ENCODE results near the gene NBAS. TPM values are rescaled to one million over a fixed set of nuclear protein-coding genes. Genes with fewer than 3 reads are reported as not detected.

NBAS gene
- total and polyA plus RNA-seq, 7 experiments from 2014 or later = 18.6 to 41.6 (median 32.7) TPM

GRCh38 chr2:15498554-15498953 lies 62.6 kb downstream of the NBAS start:
- DNase-seq = no peak
- no peak overlapping the region for H3K27ac Mint-ChIP-seq
- ChIA-PET POLR2A (no interaction called here), CTCF (no interaction called here)
- no peak overlapping the region for H3K4me3 ChIP-seq (ENCODE audit: low read length)
- no peaks in the 10 kb centered on the region for H3K9me3 ChIP-seq (ENCODE audit: control insufficient read depth in 2 of 3, low read length in 3 of 3)
- no peaks in the 10 kb centered on the region for H3K27me3 ChIP-seq (ENCODE audit: control insufficient read depth in 2 of 2, insufficient read depth in 2 of 2, low read length in 2 of 2)
- H3K4me1 Mint-ChIP-seq = peaks cover 0 to 3% (median 0%) of the 10 kb centered on the region in 7 donors
- peaks cover 0 to 19% (median 4%) of the 10 kb centered on the region in 3 experiments for H3K36me3 ChIP-seq (ENCODE audit: control insufficient read depth in 2 of 3, insufficient read depth in 3 of 3, low read length in 3 of 3)
- no peaks in the 10 kb centered on the region for H3K4me1 ChIP-seq (ENCODE audit: control insufficient read depth in 2 of 2, insufficient read depth in 2 of 2, low read length in 2 of 2)
- H3K27me3 Mint-ChIP-seq = no peaks in the 10 kb centered on the region
- intact Hi-C loops (cut with micrococcal nuclease) = no loop called here
- H3K4me3 Mint-ChIP-seq = no peak overlapping the region
- H3K9me3 Mint-ChIP-seq = peaks cover 0 to 7% (median 0%) of the 10 kb centered on the region in 11 donors
- ATAC-seq = peak; percentile 24
- no peak overlapping the region for H3K27ac ChIP-seq (ENCODE audit: low read depth, low read length)
- H3K36me3 Mint-ChIP-seq = peaks cover 22 to 74% (median 46%) of the 10 kb centered on the region in 5 donors

GRCh38 chr2:15494877-15495276 lies 66.3 kb downstream of the NBAS start:
- H3K4me1 Mint-ChIP-seq = no peaks in the 10 kb centered on the region
- Histone ChIP-seq H3K4me3 (ENCODE audit: low read length) (no peak overlapping the region), H3K27ac (ENCODE audit: low read depth, low read length) (no peak overlapping the region), H3K9me3 (ENCODE audit: control insufficient read depth in 2 of 3, low read length in 3 of 3) (no peaks in the 10 kb centered on the region), H3K36me3 (ENCODE audit: control insufficient read depth in 2 of 3, insufficient read depth in 3 of 3, low read length in 3 of 3) (peaks cover 0 to 7% (median 0%) of the 10 kb centered on the region in 3 experiments), H3K27me3 (ENCODE audit: control insufficient read depth in 2 of 2, insufficient read depth in 2 of 2, low read length in 2 of 2) (no peaks in the 10 kb centered on the region), H3K4me1 (ENCODE audit: control insufficient read depth in 2 of 2, insufficient read depth in 2 of 2, low read length in 2 of 2) (no peaks in the 10 kb centered on the region)
- ATAC-seq = no peak
- CTCF ChIA-PET = no interaction called here
- peaks cover 11 to 73% (median 29%) of the 10 kb centered on the region in 5 donors for H3K36me3 Mint-ChIP-seq
- H3K27ac Mint-ChIP-seq = no peak overlapping the region
- H3K4me3 Mint-ChIP-seq = no peak overlapping the region
- POLR2A ChIA-PET = no interaction called here
- no peaks in the 10 kb centered on the region for H3K27me3 Mint-ChIP-seq
- intact Hi-C loops (cut with micrococcal nuclease) = no loop called here
- no peak for DNase-seq
- H3K9me3 Mint-ChIP-seq = peaks cover 0 to 7% (median 0%) of the 10 kb centered on the region in 11 donors

- intact Hi-C loops (cut with micrococcal nuclease) = no loop called here
- Mint-ChIP-seq H3K4me1 (peaks cover 0 to 2% (median 0%) of the 10 kb centered on the region in 7 donors), H3K36me3 (peaks cover 13 to 72% (median 27%) of the 10 kb centered on the region in 5 donors), H3K27ac (no peak overlapping the region), H3K9me3 (peaks cover 0 to 1% (median 0%) of the 10 kb centered on the region in 11 donors), H3K27me3 (no peaks in the 10 kb centered on the region), H3K4me3 (no peak overlapping the region)
- Histone ChIP-seq H3K36me3 (ENCODE audit: control insufficient read depth in 2 of 3, insufficient read depth in 3 of 3, low read length in 3 of 3) (peaks cover 0 to 8% (median 0%) of the 10 kb centered on the region in 3 experiments), H3K4me1 (ENCODE audit: control insufficient read depth in 2 of 2, insufficient read depth in 2 of 2, low read length in 2 of 2) (no peaks in the 10 kb centered on the region), H3K27me3 (ENCODE audit: control insufficient read depth in 2 of 2, insufficient read depth in 2 of 2, low read length in 2 of 2) (no peaks in the 10 kb centered on the region), H3K4me3 (ENCODE audit: low read length) (no peak overlapping the region), H3K27ac (ENCODE audit: low read depth, low read length) (no peak overlapping the region), H3K9me3 (ENCODE audit: control insufficient read depth in 2 of 3, low read length in 3 of 3) (no peaks in the 10 kb centered on the region)
- ATAC-seq (no peak), DNase-seq (no peak)
- CTCF ChIA-PET = interaction anchor here (0.6 kb wide), 1 partner anchor 108 kb away, joined by 3 read pairs; no protein-coding TSS in a partner anchor
- POLR2A ChIA-PET = no interaction called here
Observed at GRCh38 chr2:15492773-15493325, 68.3 kb downstream of the NBAS start.

- intact Hi-C loops (cut with micrococcal nuclease) = loop anchor here in 1 of 2 donors (10.0 kb wide), 1 partner anchor 88 kb away; no protein-coding TSS in a partner anchor
- Mint-ChIP-seq H3K9me3 (peaks cover 0 to 1% (median 0%) of the 10 kb centered on the region in 11 donors), H3K36me3 (peaks cover 18 to 83% (median 48%) of the 10 kb centered on the region in 5 donors), H3K27ac (no peak overlapping the region), H3K4me3 (no peak overlapping the region), H3K27me3 (no peaks in the 10 kb centered on the region), H3K4me1 (peaks cover 0 to 4% (median 0%) of the 10 kb centered on the region in 7 donors)
- H3K9me3 ChIP-seq (ENCODE audit: control insufficient read depth in 2 of 3, low read length in 3 of 3) = no peaks in the 10 kb centered on the region
- no peak overlapping the region for H3K27ac ChIP-seq (ENCODE audit: low read depth, low read length)
- no peak overlapping the region for H3K4me3 ChIP-seq (ENCODE audit: low read length)
- peaks cover 0 to 32% (median 4%) of the 10 kb centered on the region in 3 experiments for H3K36me3 ChIP-seq (ENCODE audit: control insufficient read depth in 2 of 3, insufficient read depth in 3 of 3, low read length in 3 of 3)
- no peaks in the 10 kb centered on the region for H3K4me1 ChIP-seq (ENCODE audit: control insufficient read depth in 2 of 2, insufficient read depth in 2 of 2, low read length in 2 of 2)
- ChIA-PET POLR2A (no interaction called here), CTCF (no interaction called here)
- no peak for ATAC-seq
- no peaks in the 10 kb centered on the region for H3K27me3 ChIP-seq (ENCODE audit: control insufficient read depth in 2 of 2, insufficient read depth in 2 of 2, low read length in 2 of 2)
- no peak for DNase-seq
Observed at GRCh38 chr2:15486770-15487169, 74.4 kb downstream of the NBAS start.

- H3K27ac Mint-ChIP-seq = no peak overlapping the region
- ATAC-seq = no peak
- H3K36me3 ChIP-seq (ENCODE audit: control insufficient read depth in 2 of 3, insufficient read depth in 3 of 3, low read length in 3 of 3) = peaks cover 0 to 32% (median 4%) of the 10 kb centered on the region in 3 experiments
- DNase-seq = no peak
- no peak overlapping the region for H3K4me3 ChIP-seq (ENCODE audit: low read length)
- no peaks in the 10 kb centered on the region for H3K27me3 ChIP-seq (ENCODE audit: control insufficient read depth in 2 of 2, insufficient read depth in 2 of 2, low read length in 2 of 2)
- no peaks in the 10 kb centered on the region for H3K4me1 ChIP-seq (ENCODE audit: control insufficient read depth in 2 of 2, insufficient read depth in 2 of 2, low read length in 2 of 2)
- H3K27ac ChIP-seq (ENCODE audit: low read depth, low read length) = no peak overlapping the region
- intact Hi-C loops (cut with micrococcal nuclease) = loop anchor here in 1 of 2 donors (10.0 kb wide), 1 partner anchor 89 kb away; no protein-coding TSS in a partner anchor
- H3K9me3 Mint-ChIP-seq = peaks cover 0 to 3% (median 0%) of the 10 kb centered on the region in 11 donors
- H3K27me3 Mint-ChIP-seq = no peaks in the 10 kb centered on the region
- ChIA-PET POLR2A (no interaction called here), CTCF (interaction anchor here (0.6 to 1.1 kb wide), 2 partner anchors 16 to 19 kb away, joined by 3 to 4 read pairs; no protein-coding TSS in a partner anchor)
- no peak overlapping the region for H3K4me3 Mint-ChIP-seq
- no peaks in the 10 kb centered on the region for H3K9me3 ChIP-seq (ENCODE audit: control insufficient read depth in 2 of 3, low read length in 3 of 3)
- H3K36me3 Mint-ChIP-seq = peaks cover 18 to 83% (median 54%) of the 10 kb centered on the region in 5 donors
- H3K4me1 Mint-ChIP-seq = peaks cover 0 to 4% (median 0%) of the 10 kb centered on the region in 7 donors
Observed at GRCh38 chr2:15485949-15486348, 75.2 kb downstream of the NBAS start.

GRCh38 chr2:15481000-15481399 lies 80.1 kb downstream of the NBAS start:
- intact Hi-C loops (cut with micrococcal nuclease) = loop anchor here in 1 of 2 donors (10.0 kb wide), 1 partner anchor 94 kb away; no protein-coding TSS in a partner anchor
- Mint-ChIP-seq H3K36me3 (peaks cover 5 to 73% (median 46%) of the 10 kb centered on the region in 5 donors), H3K4me1 (peaks cover 0 to 4% (median 0%) of the 10 kb centered on the region in 7 donors), H3K4me3 (no peak overlapping the region), H3K27ac (no peak overlapping the region), H3K9me3 (peaks cover 0 to 3% (median 0%) of the 10 kb centered on the region in 11 donors), H3K27me3 (no peaks in the 10 kb centered on the region)
- no peak for ATAC-seq
- Histone ChIP-seq H3K27me3 (ENCODE audit: control insufficient read depth in 2 of 2, insufficient read depth in 2 of 2, low read length in 2 of 2) (no peaks in the 10 kb centered on the region), H3K36me3 (ENCODE audit: control insufficient read depth in 2 of 3, insufficient read depth in 3 of 3, low read length in 3 of 3) (peaks cover 0 to 24% (median 0%) of the 10 kb centered on the region in 3 experiments), H3K9me3 (ENCODE audit: control insufficient read depth in 2 of 3, low read length in 3 of 3) (no peaks in the 10 kb centered on the region), H3K4me3 (ENCODE audit: low read length) (no peak overlapping the region), H3K4me1 (ENCODE audit: control insufficient read depth in 2 of 2, insufficient read depth in 2 of 2, low read length in 2 of 2) (no peaks in the 10 kb centered on the region), H3K27ac (ENCODE audit: low read depth, low read length) (no peak overlapping the region)
- no peak for DNase-seq
- ChIA-PET CTCF (no interaction called here), POLR2A (no interaction called here)
